ENCODE measurements around the gene MESD.

Gene MESD

GRCh38 chr15:80950291-80951078 is 39.1 kb downstream of the MESD start:
- DNase-seq: peak in 3 of 42 donors; percentile 9 to 36 (median 30)
- intact Hi-C loops (cut with DNase I): no loop called here

GRCh38 chr15:80949756-80950155 is 39.9 kb downstream of the MESD start:
- intact Hi-C loops (cut with DNase I): no loop called here
- peak in 1 of 42 donors; percentile 12 for DNase-seq

GRCh38 chr15:80948651-80949292 is 40.8 kb downstream of the MESD start:
- intact Hi-C loops (cut with DNase I): no loop called here
- peak in 1 of 42 donors; percentile 22 for DNase-seq

- peak in 1 of 42 donors; percentile 16 for DNase-seq
- intact Hi-C loops (cut with DNase I): no loop called here
These were observed 43.0 kb downstream of the MESD start for GRCh38 chr15:80946576-80946975.

GRCh38 chr15:80945605-80946004 is 44.0 kb downstream of the MESD start:
- intact Hi-C loops (cut with DNase I): no loop called here
- peak in 1 of 42 donors; percentile 7 for DNase-seq

- peak in 1 of 42 donors; percentile 22 for DNase-seq
- intact Hi-C loops (cut with DNase I): no loop called here
These were observed 44.8 kb downstream of the MESD start for GRCh38 chr15:80944818-80945217.

GRCh38 chr15:80942746-80943565 is 46.7 kb downstream of the MESD start:
- intact Hi-C loops (cut with DNase I): no loop called here
- peak in 1 of 42 donors; percentile 8 for DNase-seq

- no peak for DNase-seq
- intact Hi-C loops (cut with DNase I): no loop called here
These were observed 47.4 kb downstream of the MESD start for GRCh38 chr15:80942266-80942665.

GRCh38 chr15:80940851-80941250 is 48.8 kb downstream of the MESD start:
- intact Hi-C loops (cut with DNase I): no loop called here
- DNase-seq: no peak

- intact Hi-C loops (cut with DNase I): no loop called here
- DNase-seq: no peak
These were observed 49.3 kb downstream of the MESD start for GRCh38 chr15:80940331-80940730.

GRCh38 chr15:80939216-80939615 is 50.4 kb downstream of the MESD start:
- intact Hi-C loops (cut with DNase I): no loop called here
- DNase-seq: no peak

GRCh38 chr15:80937718-80938117 is 51.9 kb downstream of the MESD start:
- intact Hi-C loops (cut with DNase I): no loop called here
- DNase-seq: no peak

- DNase-seq: no peak
- intact Hi-C loops (cut with DNase I): no loop called here
These were observed 53.1 kb downstream of the MESD start for GRCh38 chr15:80936288-80937078.

- DNase-seq: peak in 28 of 42 donors; percentile 11 to 70 (median 35)
- intact Hi-C loops (cut with DNase I): no loop called here
These were observed 54.8 kb downstream of the MESD start for GRCh38 chr15:80934761-80935221.

- no peak for DNase-seq
- intact Hi-C loops (cut with DNase I): no loop called here
These were observed 56.6 kb downstream of the MESD start for GRCh38 chr15:80932989-80933388.

GRCh38 chr15:80932513-80932815 is 57.2 kb downstream of the MESD start:
- intact Hi-C loops (cut with DNase I): no loop called here
- DNase-seq: no peak

- intact Hi-C loops (cut with DNase I): no loop called here
- no peak for DNase-seq
These were observed 57.7 kb downstream of the MESD start for GRCh38 chr15:80931721-80932512.

GRCh38 chr15:80931191-80931590 is 58.4 kb downstream of the MESD start:
- DNase-seq: no peak

More at GRCh38 chr15:80931191-80931590, 58.4 kb downstream of the MESD start:
- intact Hi-C loops (cut with DNase I): no loop called here
